Measurements from ENCODE around the gene CLNK.
A peak's percentile ranks its signal among the peaks of the same experiment; 100 is the strongest.

The CLNK gene

GRCh38 chr4:10684631-10685030, at the start of gene CLNK:
CLNK (minus strand) TSS chr4:10684768; CDS start chr4:10667869, 16,899 bp downstream.
- no peak for DNase-seq

GRCh38 chr4:10733481-10734062, 49.0 kb upstream of the CLNK start:
- no peak for DNase-seq

GRCh38 chr4:10732914-10733415, 48.4 kb upstream of the CLNK start:
- no peak for DNase-seq

GRCh38 chr4:10732235-10732913, 47.8 kb upstream of the CLNK start:
- no peak for DNase-seq

DNA sequence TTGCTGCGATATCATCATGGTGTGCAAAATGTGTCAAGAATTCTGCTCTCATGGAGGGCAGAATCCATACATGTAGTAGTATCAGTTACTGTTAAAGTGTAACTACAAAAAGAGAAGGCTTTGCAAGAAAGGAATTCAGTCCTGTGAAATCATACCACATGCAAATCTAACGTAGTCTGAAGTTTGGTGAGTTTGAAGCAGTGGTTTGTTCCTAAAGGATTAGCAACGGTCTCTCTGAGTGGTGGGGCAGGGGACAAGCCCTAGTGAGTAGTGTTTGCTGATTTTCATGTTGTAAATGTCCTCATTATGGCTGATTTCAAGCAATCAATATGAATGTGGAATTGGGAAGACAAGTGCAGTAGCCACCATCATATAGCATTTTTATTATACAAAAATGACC, 47.1 kb upstream of the CLNK start:
- DNase-seq: no peak

DNA sequence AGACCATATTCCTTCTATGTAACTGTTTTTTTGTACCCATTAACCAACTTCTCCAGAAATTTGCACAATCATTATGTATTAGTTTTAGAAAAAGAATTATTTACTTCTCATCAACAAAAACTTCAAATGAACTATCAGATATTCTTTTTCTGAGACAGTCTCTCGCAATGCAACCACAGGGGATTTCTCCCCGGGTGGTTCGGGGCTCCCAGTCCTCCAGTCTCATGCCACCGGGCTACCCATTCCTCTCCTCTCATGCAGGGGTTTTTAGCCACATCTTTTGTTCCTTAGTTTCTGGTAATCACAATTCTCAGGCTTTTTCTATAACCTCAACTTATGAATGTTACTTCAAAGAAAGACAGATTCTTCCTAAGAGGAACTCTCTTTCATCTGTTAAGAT, 46.6 kb upstream of the CLNK start:
- no peak for DNase-seq

GRCh38 chr4:10730590-10730989, 46.0 kb upstream of the CLNK start:
- DNase-seq: no peak

DNA sequence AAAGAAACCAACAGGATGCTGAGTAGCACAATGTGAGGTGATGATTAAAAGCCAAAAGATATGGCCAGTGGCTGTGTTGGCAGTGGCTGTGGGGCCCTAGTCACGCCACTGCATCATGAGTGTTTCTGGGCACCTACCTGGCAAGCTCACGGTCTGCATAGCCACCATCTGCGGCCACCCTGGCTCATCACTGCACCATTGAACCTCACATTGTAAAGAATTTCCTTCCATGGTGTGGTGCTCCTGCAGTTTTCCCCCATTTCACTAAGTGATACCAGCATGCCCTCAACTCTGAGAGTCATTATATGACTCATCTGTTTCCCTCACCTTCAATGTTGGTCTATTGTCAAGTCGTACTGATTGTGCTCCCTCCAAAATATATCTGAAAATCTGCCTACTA, 45.5 kb upstream of the CLNK start:
- no peak for DNase-seq

DNA sequence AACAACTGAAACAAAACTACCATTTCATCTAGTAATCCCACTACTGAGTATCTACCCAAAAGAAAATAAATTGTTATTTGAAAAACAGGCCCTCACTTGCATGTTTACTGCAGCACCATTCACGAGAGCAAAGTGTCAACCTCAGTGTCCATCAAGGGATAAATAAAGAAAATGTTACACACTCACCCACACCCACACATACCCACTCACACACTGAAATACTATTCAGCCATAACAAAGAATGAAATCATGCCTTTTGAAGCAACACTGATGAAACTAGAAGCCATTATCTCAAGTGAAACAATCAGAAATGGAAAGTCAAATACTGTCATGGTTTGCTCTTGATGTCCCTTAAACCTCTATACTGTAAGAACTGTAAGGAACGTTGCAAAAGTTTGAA, 44.8 kb upstream of the CLNK start:
- no peak for DNase-seq

DNA sequence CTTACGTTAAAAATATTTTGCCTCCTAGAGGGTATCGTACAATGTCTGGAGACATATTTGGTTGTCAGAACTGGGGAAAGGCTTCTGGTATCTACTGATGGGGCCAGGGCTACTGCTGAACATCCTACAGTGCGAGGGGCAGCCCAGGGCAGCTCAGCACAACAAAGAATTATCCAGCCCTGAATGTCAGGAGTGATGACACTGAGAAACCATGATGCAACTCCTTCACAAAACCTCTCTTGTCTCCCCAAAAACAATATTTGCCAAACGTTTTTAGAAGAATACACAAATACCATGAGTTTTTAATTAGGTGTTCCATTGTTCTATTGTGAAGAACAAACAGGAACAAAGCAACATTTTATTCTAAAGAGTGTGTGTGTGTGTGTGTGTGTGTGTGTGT, 43.4 kb upstream of the CLNK start:
- no peak for DNase-seq

- no peak for DNase-seq
Measured at GRCh38 chr4:10727140-10727880, 42.7 kb upstream of the CLNK start.

- no peak for DNase-seq
Measured at GRCh38 chr4:10722957-10723356, 38.4 kb upstream of the CLNK start.

GRCh38 chr4:10721616-10722015, 37.0 kb upstream of the CLNK start:
- DNase-seq: no peak

- DNase-seq: no peak
Measured at GRCh38 chr4:10716163-10716562, 31.6 kb upstream of the CLNK start.

GRCh38 chr4:10715696-10716095, 31.1 kb upstream of the CLNK start:
- peak; percentile 81 for DNase-seq

DNA sequence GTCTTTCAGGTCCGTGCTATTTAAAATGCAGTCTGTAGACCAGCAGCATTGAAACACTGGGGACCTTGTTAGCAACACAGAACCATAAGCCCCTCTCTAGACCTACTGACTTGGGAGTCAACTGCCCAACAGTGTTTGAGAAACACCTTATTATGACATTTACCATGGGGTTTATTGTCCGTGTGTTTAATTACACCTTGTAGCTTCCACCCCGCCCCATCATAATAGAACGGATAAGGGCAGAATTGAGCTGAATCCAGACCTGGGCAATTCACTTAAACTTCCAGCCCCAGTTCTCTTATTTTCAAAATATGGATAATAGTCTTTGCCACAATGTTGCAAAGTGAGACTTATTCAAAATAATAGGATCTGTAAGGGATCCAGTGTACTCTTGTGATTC, 30.6 kb upstream of the CLNK start:
- no peak for DNase-seq

- DNase-seq: no peak
Measured at GRCh38 chr4:10713591-10713990, 29.0 kb upstream of the CLNK start.

DNA sequence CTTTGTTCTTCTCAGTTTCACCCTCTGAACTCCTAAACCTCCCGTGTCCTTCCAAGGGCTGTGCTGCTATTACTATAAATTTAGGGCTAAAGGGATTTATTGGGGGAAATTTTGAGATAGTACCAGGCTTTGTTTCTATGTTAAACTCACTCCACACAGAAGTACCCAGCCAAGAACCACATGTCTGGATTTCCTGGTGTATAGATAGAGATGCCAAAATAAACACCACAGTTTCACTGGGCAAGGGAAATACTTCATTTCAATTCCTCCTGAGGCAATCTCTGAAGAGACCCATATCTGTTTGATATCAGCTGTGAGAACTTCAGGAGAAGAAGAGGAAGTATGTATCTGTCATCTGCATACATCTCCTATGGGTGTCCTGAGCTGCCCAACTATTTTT, 21.7 kb upstream of the CLNK start:
- DNase-seq: no peak

DNA sequence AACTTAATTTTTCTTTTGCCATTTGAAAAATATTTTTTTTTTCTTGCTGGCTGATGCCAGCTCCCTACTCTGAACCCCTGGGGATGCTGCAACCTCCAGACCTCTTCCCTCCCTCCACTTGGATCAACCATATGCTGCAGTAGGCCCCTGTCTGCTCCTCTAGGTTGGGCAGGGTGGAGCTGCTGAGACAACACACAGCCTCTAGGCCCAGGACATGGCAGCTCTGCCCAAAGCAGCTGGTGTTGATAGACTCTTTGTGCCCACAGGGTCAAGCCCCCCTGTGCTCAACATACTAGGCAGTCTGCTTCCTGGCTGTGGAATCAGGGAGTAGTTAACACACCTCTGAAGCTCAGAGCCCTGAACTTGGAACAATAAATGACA, 19.9 kb upstream of the CLNK start:
- DNase-seq: no peak

DNA sequence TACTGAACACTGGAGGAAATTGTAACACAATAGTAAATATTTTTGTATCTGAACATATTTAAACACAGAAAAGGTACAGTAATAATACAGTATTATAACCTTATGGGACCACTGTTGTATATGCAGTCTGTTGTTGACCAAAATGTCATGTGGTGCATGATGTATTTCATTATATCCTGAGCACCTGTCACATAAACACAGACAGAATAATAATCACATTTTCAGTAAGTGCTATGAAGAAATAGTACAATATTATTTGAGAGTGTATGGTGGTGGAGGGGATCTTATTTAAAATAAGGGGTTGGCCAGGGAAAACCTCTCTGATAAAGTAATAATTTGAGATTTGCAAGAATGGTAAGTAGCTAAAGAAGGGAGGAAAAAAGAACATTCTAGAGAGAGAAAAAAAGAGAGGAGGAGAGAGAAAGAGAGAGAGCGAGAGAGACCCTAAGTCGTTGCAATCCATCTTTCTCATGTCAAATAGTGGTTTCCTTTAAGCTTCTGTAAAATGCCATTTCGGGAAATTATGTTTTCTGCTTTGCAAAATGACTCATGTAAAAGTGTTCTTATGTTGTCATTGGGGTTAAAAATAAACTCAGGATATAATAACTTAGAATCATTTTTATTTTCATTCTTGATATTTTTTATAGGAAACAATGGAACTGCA, 19.3 kb upstream of the CLNK start:
- no peak for DNase-seq

DNA sequence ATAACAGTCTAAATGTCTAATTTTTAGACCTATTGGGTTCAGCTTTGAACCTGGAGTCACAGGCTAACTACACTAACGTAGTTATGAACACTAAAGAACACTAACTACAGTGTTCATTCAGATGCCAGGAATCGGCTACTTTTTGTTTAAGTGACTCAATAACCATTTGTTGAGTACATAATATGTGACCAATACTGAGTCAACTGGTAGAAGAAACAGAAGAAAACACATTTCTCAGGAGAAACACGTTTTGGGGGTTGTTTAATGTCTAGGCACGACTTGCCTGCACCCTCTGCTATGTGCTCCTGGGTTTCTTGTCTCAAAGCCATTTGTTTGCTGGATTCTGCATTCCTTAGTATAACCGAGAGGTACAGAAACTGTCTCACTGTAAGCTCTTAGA, 18.6 kb upstream of the CLNK start:
- no peak for DNase-seq

GRCh38 chr4:10701702-10702460, 17.3 kb upstream of the CLNK start:
- peak; percentile 67 for DNase-seq

DNA sequence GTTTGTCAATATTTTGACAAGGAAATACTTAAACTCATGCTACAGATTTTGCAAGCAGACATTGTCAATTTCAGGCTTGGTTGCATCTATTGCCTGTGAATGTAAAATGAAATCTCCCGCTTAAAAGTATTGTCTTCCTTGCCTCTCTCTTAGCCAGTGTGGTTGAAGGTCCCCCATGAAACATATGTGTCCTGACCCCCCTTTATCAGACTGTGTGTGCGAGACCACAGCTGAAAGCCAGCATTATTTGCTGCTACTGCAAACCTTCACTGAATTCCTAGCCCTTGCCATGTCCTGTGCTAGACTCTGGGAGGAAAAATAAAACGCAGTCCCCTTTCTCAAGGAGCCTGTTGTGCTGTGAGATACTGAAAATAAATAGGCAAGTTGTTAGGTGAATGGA, 16.6 kb upstream of the CLNK start:
- no peak for DNase-seq

All from islet precursor cell (in vitro differentiated cells).